Stimulated activated CD8-positive, alpha-beta memory T cell treated with anti-CD3 and anti-CD28 coated beads, Interleukin-2, amount 100 ng/mL, for 48 hours (primary cell): Measurements from ENCODE around the gene FANCI.

ENCODE experiments used
- DNase-seq, 2 donors: peaks; one replicate each; pipeline ENCODE4 v3.0.0-alpha.2; 2020; ENCODE audit warnings: low read depth in 2 of 2

Gene FANCI

GRCh38 chr15:89333011-89333860 lies 89.5 kb downstream of the FANCI start:
- DNase-seq: no peak

DNA sequence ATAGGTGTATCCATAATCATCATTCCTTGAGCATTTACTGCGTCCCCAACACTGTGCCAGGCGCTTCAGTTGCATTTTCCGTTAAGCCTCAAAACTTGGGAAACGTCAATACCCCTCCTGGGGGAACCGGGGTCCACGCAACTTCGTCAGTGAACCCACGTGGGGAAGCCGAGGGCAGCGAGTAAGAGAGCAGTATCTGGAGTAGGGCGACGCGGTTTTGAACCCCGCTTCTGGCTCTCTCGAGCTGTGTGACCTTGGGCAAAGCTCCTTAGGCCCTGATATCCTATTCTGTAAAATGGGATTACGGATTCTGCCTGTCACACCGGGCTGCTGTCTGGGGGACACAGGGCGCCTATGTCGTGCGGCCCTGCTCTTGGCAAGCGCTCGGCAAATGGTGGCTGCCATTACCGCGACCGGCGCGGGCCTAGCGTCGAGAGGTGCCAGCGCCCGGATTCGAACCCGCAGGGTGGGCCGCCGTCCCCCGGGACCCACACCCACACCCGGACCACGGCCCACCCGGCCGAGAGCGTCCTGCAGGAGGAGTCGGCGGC lies 90.3 kb downstream of the FANCI start:
- peak in 1 of 2 donors; percentile 40 for DNase-seq

DNA sequence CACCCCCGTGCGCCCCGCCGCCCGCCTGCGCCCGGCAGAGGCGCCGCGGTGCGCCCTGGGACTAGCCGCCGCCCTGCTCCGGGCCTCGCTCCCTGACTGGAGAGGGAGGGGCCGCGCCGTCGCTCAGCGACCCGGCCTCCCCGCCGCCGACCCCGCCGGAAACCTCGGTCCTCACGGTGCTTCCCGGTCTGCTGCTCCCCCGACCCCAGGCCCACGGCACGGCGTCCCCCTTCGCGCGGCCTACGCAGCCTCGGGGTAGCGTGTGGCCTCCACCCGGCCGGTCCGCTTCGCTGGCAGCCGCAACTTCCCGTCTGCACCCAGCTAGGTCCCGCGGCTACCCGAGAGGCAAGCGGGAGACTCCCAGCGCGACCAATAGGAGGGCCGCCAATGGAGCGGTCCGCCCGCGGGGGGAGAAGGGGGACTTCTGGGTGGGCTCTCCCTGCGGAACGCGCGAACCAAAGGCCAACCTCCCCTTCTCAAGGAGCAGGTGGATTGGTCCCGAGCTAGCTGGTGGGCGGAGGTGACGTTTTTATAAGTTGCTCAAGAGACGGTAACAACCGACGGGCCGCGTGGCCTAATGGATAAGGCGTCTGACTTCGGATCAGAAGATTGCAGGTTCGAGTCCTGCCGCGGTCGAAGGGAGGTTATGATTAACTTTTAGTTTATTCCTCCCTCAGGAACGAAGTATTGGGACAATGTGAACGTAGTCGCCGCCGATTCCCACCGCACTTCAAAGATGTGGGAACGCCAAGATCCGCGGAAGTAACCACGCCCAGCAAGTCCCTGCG lies 90.9 kb downstream of the FANCI start, which contains the start of gene POLG:
TSS of gene POLG (minus strand) at position 315 of the 788 bp plus-strand sequence. CDS start 1,070 bp downstream, outside the sequence.
- peak; percentile 96 to 97 for DNase-seq

- DNase-seq: no peak
These were observed 91.7 kb downstream of the FANCI start for GRCh38 chr15:89335298-89336041.

GRCh38 chr15:89338036-89338435 lies 94.3 kb downstream of the FANCI start:
- no peak for DNase-seq

- no peak for DNase-seq
These were observed 96.8 kb downstream of the FANCI start for GRCh38 chr15:89340573-89340972.

DNA sequence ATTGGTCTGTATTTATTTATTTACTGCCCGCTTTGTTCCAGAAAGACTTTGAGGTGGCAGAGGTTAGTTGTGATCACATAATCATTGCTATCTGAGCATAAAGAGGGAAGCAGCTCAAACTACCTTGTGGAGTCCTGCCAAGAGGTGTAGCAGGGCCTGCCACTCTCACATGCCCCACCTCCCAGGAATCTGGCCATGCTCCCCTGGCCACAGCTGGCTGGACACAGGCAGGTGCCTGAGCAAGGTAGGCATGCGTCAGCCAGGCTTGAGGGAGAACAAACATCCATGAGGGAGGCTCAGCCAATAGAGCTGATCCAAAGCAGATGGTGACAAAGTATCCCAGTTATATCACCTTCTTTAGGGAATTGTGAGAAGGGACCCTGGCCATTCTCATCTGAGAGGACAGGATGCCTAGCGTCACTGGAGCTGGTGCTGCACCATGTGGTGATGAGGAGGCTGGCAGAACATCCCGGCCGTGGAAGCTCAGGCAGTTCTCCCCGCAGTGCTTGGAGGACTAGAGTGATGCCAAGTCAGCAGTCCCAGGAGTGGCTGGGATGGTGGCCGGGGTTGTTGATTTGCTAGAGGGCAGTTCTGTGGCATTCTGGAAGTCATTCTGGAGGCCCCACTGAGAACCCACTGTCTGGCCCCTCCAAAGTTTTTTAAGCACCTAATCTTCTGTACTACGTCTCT lies 97.7 kb downstream of the FANCI start:
- no peak for DNase-seq

GRCh38 chr15:89342840-89343239 lies 99.1 kb downstream of the FANCI start:
- no peak for DNase-seq

GRCh38 chr15:89345248-89345647 lies 101.5 kb downstream of the FANCI start:
- no peak for DNase-seq

- no peak for DNase-seq
These were observed 102.9 kb downstream of the FANCI start for GRCh38 chr15:89346516-89347231.

DNA sequence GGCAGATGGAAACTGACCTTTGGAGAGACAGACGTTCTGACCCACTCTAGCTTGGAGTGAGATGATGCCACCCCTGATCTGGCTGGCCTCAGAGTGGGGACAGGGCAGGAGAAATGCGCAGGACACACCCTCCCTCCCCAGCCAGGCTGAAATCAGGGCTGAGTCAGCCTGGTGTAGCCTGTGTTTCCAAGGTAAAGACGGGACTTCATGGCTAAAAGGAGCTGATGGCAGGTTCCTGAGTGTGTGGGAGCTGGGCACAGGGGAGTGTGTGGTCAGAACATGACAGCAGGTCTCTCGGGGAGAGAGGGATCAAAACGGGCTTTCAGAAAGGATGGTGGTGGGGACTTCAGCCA lies 105.4 kb downstream of the FANCI start:
- DNase-seq: no peak

DNA sequence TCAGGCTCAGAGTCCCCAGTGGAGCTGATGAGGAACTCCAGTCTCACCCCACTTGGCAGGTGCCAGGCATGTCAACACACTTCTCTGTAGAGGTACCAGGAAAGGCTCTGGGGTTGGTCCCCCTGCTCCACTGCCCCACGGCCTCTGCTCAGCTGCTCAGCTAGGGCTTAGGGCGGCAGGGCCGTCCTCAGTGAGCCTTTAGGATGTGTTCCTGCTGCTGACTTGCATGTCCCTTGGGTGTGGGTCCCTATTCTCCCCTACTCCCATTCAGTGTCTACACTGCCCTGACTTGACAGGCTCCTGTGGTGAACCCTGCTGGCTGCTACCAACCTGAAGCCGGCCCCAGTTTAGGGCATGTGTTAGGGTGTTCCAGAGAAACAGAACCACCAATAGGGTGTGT lies 108.7 kb downstream of the FANCI start:
- DNase-seq: no peak

GRCh38 chr15:89353991-89354390 lies 110.2 kb downstream of the FANCI start:
- no peak for DNase-seq

- DNase-seq: no peak
These were observed 113.0 kb downstream of the FANCI start for GRCh38 chr15:89356634-89357298.

- DNase-seq: no peak
These were observed 114.6 kb downstream of the FANCI start for GRCh38 chr15:89358435-89358754.

DNA sequence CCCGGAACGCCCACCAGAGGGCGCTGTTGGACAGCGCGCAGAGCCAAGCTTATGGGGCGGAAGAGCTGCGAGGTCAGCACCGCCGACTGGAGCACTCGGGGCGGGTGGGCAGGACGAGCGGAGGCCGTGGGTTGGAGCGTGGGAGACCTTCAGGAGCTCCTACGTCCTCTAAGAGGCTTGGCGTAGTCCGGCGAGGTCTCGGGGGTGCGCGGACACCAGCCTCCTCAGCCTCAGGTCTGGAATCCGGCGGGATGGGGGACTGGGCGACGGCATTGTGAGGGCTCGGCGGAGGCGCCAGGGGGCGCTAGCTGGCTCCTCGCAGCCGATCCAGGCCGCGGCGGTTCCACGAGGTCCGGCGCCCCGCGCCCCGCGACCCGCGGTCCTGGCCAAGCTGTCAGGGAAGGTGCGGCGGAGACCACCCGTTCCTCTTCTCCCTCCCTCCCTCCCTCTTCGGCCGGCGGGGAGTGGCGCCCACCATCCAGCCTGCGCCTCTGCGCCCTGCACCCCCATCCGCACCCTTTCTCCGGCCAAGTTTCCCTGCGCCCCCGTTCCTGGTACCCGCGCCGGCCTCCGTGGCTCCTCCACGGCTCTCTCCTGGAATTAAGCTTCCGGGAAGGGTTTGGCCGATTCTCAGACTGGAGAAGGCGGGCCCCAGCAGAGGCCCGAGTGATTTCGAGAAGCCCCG lies 115.1 kb downstream of the FANCI start:
- DNase-seq: peak; percentile 69

- no peak for DNase-seq
These were observed 115.9 kb downstream of the FANCI start for GRCh38 chr15:89359471-89360293.

- no peak for DNase-seq
These were observed 116.7 kb downstream of the FANCI start for GRCh38 chr15:89360294-89360971.
